ENCODE measurements around the gene MED12L.

Gene MED12L

GRCh38 chr3:151256749-151257148 is 171.3 kb downstream of the MED12L start:
- no peak for TF ChIP-seq TCF4 (CRISPR knock-in tag; IDR thresholded peaks at IDR 0.05; ENCODE audit: borderline replicate concordance)
- no peak for TF ChIP-seq SNAI2 (CRISPR knock-in tag; IDR thresholded peaks at IDR 0.05)
- no peak for TF ChIP-seq ESRRG (CRISPR knock-in tag; IDR thresholded peaks at IDR 0.05)
- TF ChIP-seq PPARA (CRISPR knock-in tag; IDR thresholded peaks at IDR 0.05; ENCODE audit: borderline replicate concordance) = no peak
- TF ChIP-seq, protein P1, sequence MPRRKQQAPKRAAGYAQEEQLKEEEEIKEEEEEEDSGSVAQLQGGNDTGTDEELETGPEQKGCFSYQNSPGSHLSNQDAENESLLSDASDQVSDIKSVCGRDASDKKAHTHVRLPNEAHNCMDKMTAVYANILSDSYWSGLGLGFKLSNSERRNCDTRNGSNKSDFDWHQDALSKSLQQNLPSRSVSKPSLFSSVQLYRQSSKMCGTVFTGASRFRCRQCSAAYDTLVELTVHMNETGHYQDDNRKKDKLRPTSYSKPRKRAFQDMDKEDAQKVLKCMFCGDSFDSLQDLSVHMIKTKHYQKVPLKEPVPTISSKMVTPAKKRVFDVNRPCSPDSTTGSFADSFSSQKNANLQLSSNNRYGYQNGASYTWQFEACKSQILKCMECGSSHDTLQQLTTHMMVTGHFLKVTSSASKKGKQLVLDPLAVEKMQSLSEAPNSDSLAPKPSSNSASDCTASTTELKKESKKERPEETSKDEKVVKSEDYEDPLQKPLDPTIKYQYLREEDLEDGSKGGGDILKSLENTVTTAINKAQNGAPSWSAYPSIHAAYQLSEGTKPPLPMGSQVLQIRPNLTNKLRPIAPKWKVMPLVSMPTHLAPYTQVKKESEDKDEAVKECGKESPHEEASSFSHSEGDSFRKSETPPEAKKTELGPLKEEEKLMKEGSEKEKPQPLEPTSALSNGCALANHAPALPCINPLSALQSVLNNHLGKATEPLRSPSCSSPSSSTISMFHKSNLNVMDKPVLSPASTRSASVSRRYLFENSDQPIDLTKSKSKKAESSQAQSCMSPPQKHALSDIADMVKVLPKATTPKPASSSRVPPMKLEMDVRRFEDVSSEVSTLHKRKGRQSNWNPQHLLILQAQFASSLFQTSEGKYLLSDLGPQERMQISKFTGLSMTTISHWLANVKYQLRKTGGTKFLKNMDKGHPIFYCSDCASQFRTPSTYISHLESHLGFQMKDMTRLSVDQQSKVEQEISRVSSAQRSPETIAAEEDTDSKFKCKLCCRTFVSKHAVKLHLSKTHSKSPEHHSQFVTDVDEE (CRISPR knock-in tag; IDR thresholded peaks at IDR 0.05) = no peak
- TF ChIP-seq ZNF70 (CRISPR knock-in tag; IDR thresholded peaks at IDR 0.05) = no peak
- TF ChIP-seq ZNF8 (CRISPR knock-in tag; IDR thresholded peaks at IDR 0.05) = no peak
- TF ChIP-seq POU6F1 (CRISPR knock-in tag; IDR thresholded peaks at IDR 0.05; ENCODE audit: borderline replicate concordance, low read depth) = no peak
- no peak for ATAC-seq

GRCh38 chr3:151259664-151260063 is 174.2 kb downstream of the MED12L start:
- no peak for TF ChIP-seq ARNTL (CRISPR knock-in tag; IDR thresholded peaks at IDR 0.05; ENCODE audit: borderline replicate concordance, low read depth)
- no peak for TF ChIP-seq SNAI2 (CRISPR knock-in tag; IDR thresholded peaks at IDR 0.05)
- no peak for ATAC-seq

DNA sequence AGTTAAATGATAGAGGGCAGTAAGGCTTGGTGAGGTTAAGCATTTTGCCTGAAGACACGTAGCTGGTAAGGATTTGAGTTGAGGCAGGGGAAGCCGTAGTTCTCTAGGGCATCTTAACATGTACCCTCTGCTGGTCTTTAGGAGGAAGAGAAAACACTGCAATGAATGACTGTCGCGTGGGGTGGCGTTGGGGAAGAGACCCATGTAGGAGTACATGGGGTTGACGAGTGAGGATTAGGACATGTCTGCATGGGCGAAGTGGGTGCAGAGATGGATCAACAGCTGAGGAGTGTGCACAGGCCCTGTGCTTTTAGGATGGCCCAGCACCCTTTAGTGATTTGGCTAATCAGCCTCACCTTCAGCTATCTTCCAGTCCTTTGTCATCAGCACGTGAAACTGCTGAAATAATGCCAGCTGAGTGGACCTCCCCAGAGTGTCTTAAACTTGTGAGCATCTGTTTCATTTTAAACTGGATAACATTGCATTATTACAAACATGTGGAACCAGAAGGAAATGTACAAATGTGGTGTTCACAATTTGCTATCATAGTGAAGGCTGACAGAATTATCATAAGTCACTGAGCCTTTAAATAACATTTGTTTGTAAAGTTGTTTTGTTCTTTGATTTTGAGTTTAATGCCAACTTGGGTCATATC is 177.5 kb downstream of the MED12L start:
- TF ChIP-seq PPARA (CRISPR knock-in tag; IDR thresholded peaks at IDR 0.05; ENCODE audit: borderline replicate concordance) (no peak), ZNF565 (CRISPR knock-in tag; conservative IDR thresholded peaks at IDR 0.05; ENCODE audit: low read depth) (no peak), TOX (CRISPR knock-in tag; IDR thresholded peaks at IDR 0.05; ENCODE audit: borderline replicate concordance) (no peak), ESRRG (CRISPR knock-in tag; IDR thresholded peaks at IDR 0.05) (no peak), ZNF70 (CRISPR knock-in tag; IDR thresholded peaks at IDR 0.05) (no peak), ZFP3 (CRISPR knock-in tag; IDR thresholded peaks at IDR 0.05) (no peak), ZNF8 (CRISPR knock-in tag; IDR thresholded peaks at IDR 0.05) (no peak), ISL1 (CRISPR knock-in tag; IDR thresholded peaks at IDR 0.05) (no peak), CREB5 (CRISPR knock-in tag; IDR thresholded peaks at IDR 0.05; ENCODE audit: low read depth) (no peak), ARNTL (CRISPR knock-in tag; IDR thresholded peaks at IDR 0.05; ENCODE audit: borderline replicate concordance, low read depth) (no peak), POU6F1 (CRISPR knock-in tag; IDR thresholded peaks at IDR 0.05; ENCODE audit: borderline replicate concordance, low read depth) (no peak), RARB (CRISPR knock-in tag; IDR thresholded peaks at IDR 0.05) (no peak), CSDC2 (CRISPR knock-in tag; IDR thresholded peaks at IDR 0.05) (no peak), TCF4 (CRISPR knock-in tag; IDR thresholded peaks at IDR 0.05; ENCODE audit: borderline replicate concordance) (no peak)
- ATAC-seq = no peak

- TF ChIP-seq ZC3H10 (CRISPR knock-in tag; IDR thresholded peaks at IDR 0.05) (no peak), PPARA (CRISPR knock-in tag; IDR thresholded peaks at IDR 0.05; ENCODE audit: borderline replicate concordance) (no peak), ARNTL (CRISPR knock-in tag; IDR thresholded peaks at IDR 0.05; ENCODE audit: borderline replicate concordance, low read depth) (no peak), SNAI2 (CRISPR knock-in tag; IDR thresholded peaks at IDR 0.05) (no peak), GLIS3 (CRISPR knock-in tag; IDR thresholded peaks at IDR 0.05) (no peak), RARB (CRISPR knock-in tag; IDR thresholded peaks at IDR 0.05) (no peak), ZNF565 (CRISPR knock-in tag; conservative IDR thresholded peaks at IDR 0.05; ENCODE audit: low read depth) (no peak), ZNF8 (CRISPR knock-in tag; IDR thresholded peaks at IDR 0.05) (no peak), ESRRG (CRISPR knock-in tag; IDR thresholded peaks at IDR 0.05) (no peak), OSR1 (CRISPR knock-in tag; IDR thresholded peaks at IDR 0.05) (no peak)
- TF ChIP-seq, protein P1 (CRISPR knock-in tag; IDR thresholded peaks at IDR 0.05) = no peak
- no peak for ATAC-seq
Measured at GRCh38 chr3:151264605-151265004, 179.1 kb downstream of the MED12L start.
